Thoracic aorta (tissue), 2 donors: ENCODE data around the gene USP49. TPM values are rescaled to one million over a fixed set of nuclear protein-coding genes. Genes with fewer than 3 reads are reported as not detected.

Experiments used
- ATAC-seq: fragments of 150-250 bp; one replicate; pipeline ENCODE4 v1.8.0; 2017; ENCODE audit warnings: low read depth; ENCODE audit not compliant: insufficient number of reproducible peaks, low FRiP score
- DNase-seq: peaks from one replicate; pipeline ENCODE4 v3.0.0-alpha.2; 2020; ENCODE audit warnings: low spot score
- H3K27ac ChIP-seq, 2 donors: fragments of 200-600 bp; sonication (generic); 1 replicate in 1 of 2; 2 replicates in 1 of 2; pipeline ENCODE4 v1.5.1; 2016; ENCODE audit warnings: mild to moderate bottlenecking in 2 of 2, moderate library complexity in 2 of 2
- H3K27me3 ChIP-seq: fragments of 200-600 bp; sonication (generic); replicated peaks from 2 replicates; pipeline ENCODE4 v1.6.0; 2016; ENCODE audit warnings: mild to moderate bottlenecking; ENCODE audit not compliant: insufficient read depth
- H3K36me3 ChIP-seq: fragments of 200-600 bp; sonication (generic); one replicate; pipeline ENCODE4 v1.5.1; 2016
- H3K4me1 ChIP-seq, 2 donors: fragments of 200-600 bp; sonication (generic); 1 replicate in 1 of 2; 2 replicates in 1 of 2; pipeline versions ENCODE4 v1.5.1 to v1.6.0; 2016; ENCODE audit warnings: low read depth in 2 of 2, mild to moderate bottlenecking in 1 of 2; ENCODE audit not compliant: control insufficient read depth in 1 of 2
- H3K4me3 ChIP-seq: fragments of 200-600 bp; sonication (generic); 2 replicates; pipeline ENCODE4 v1.5.1; 2016; ENCODE audit warnings: mild to moderate bottlenecking
- H3K9me3 ChIP-seq: fragments of 200-600 bp; sonication (generic); 2 replicates; pipeline ENCODE4 v1.5.1; 2016
- total RNA-seq, 2 donors: library from RNA; depleted of rRNA; stranded (reverse); fragments of >200 nt; gene quantifications; one replicate each; pipeline versions ENCODE4 v1.1.0 to v1.2.3, GENCODE V29; 2016
- TF ChIP-seq, protein P1 (sequence below): fragments of 200-600 bp; sonication (generic); IDR thresholded peaks from one replicate; pipeline ENCODE4 v1.5.1; 2019; ENCODE audit warnings: antibody characterized with exemption

Gene USP49
- total RNA-seq, 2 donors from 2014 or later = 3.3 to 3.8 TPM

DNA sequence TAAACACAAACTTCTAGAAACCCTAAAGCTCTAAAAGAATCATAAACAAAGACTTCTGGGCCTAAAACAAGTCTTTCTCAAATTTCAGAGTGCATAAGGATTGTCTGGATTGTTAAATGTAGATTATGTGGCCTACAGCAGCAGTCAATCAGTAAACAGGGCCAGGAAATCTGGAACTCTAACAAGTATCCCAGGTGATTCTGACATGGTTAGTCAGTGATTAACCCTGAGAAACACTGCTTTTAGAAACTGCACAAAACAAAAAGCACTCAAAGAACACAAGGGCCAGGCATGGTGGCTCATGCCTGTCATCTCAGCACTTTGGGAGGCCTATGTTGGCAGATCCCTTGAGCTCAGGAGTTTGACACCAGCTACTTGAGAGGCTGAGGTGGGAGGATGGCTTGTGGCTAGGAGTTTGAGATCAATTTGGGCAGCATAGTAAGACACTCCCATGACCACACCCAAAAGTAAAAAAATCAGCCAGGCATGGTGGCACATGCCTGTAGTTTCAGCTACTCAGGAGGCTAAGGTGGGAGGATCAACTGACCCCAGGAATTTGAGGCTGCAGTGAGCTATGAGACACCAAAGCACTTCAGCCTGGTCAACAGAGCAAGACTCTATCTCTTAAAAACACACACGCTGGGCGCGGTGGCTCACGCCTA, 19.8 kb upstream of the USP49 start:
- DNase-seq = no peak
- TF ChIP-seq, protein P1, sequence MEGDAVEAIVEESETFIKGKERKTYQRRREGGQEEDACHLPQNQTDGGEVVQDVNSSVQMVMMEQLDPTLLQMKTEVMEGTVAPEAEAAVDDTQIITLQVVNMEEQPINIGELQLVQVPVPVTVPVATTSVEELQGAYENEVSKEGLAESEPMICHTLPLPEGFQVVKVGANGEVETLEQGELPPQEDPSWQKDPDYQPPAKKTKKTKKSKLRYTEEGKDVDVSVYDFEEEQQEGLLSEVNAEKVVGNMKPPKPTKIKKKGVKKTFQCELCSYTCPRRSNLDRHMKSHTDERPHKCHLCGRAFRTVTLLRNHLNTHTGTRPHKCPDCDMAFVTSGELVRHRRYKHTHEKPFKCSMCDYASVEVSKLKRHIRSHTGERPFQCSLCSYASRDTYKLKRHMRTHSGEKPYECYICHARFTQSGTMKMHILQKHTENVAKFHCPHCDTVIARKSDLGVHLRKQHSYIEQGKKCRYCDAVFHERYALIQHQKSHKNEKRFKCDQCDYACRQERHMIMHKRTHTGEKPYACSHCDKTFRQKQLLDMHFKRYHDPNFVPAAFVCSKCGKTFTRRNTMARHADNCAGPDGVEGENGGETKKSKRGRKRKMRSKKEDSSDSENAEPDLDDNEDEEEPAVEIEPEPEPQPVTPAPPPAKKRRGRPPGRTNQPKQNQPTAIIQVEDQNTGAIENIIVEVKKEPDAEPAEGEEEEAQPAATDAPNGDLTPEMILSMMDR = no peak
- no peak for ATAC-seq
- H3K27me3 ChIP-seq = no peaks in the 10 kb centered on the region
- H3K4me1 ChIP-seq = peaks cover 6 to 19% of the 10 kb centered on the region in 2 donors
- peaks cover 15% of the 10 kb centered on the region for H3K36me3 ChIP-seq
- no peak overlapping the region for H3K27ac ChIP-seq
- H3K9me3 ChIP-seq = no peaks in the 10 kb centered on the region
- no peak overlapping the region for H3K4me3 ChIP-seq

DNA sequence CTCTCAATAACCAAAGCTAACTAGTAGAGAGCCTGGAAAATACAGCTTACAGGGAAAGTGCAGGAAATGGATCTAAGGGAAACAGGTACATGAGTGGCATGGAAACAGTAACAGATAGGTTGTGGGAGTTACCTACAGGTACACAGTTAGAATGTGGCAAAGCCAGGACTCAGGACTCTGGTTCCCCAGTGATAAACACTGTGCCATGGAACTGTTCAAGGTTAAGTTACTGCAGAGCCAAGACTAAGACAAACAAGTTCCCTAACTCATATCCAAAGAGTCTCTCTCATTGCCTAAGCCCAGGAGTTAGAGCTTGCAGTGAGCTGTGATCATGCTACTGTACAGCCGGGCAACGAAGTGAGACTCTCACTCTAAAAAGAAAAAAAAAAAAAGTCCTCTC, 19.2 kb upstream of the USP49 start:
- peaks cover 17% of the 10 kb centered on the region for H3K36me3 ChIP-seq
- TF ChIP-seq, protein P1 = no peak

DNA sequence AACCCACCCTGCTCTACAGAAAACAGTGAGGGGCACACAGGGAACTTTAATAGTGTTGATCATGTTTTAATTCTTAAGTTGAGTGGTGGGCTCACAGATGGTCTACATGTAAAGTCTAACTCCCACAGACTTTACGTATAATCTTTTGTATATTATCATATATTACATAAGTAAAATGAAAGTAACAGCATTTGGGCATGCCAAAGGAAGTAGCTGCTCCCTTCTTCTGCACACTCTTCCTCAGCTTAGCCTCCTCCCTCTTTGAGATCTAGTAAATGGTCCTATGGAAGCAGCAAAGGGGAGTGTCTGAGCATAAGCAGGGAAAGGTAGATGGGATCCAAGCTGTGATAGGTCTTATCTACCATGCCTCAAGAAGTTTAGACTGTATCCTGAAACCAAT, 14.6 kb upstream of the USP49 start:
- peaks cover 43% of the 10 kb centered on the region for H3K36me3 ChIP-seq

More for the DNA sequence above, 19.2 kb upstream of the USP49 start:
- DNase-seq = no peak
- no peak for ATAC-seq
- H3K9me3 ChIP-seq = no peaks in the 10 kb centered on the region
- no peak overlapping the region for H3K27ac ChIP-seq
- no peaks in the 10 kb centered on the region for H3K27me3 ChIP-seq
- peaks cover 0 to 13% of the 10 kb centered on the region in 2 donors for H3K4me1 ChIP-seq
- no peak overlapping the region for H3K4me3 ChIP-seq

DNA sequence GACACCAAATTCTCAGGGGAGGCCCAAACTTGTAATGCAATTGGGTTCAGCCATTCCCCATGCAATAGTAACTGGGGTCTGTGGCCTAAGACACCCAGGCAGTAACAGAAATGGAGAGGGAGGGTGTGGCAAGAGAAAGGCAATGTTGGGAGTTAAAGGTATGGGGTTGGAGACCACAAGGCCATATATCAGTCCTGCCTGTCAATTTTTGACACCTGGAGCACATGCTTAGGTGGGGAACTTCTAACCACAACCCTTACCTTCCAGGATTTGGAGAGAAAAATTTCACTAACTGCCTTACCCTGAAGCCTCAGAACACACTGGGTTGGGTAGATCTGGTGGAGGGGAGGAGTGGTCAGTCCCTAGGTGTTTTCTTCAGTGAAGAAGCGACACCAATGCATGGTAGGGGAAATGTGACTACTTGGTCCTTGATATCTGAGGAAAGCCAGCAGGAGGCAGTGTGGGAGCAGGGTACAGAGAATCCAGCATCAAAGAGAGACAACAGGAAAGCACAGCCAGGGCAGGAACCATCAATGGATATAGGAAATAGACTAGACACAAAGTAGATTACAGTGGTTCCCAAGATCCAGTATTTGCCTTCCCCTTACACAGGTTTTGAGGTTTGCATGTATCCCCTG, 6.8 kb upstream of the USP49 start:
- Histone ChIP-seq H3K4me1 (no peaks in the 10 kb centered on the region), H3K9me3 (no peaks in the 10 kb centered on the region), H3K27ac (no peak overlapping the region), H3K36me3 (peaks cover 25% of the 10 kb centered on the region), H3K27me3 (no peaks in the 10 kb centered on the region), H3K4me3 (no peak overlapping the region)
- no peak for ATAC-seq
- TF ChIP-seq, protein P1 = no peak
- no peak for DNase-seq

More for the DNA sequence above, 14.6 kb upstream of the USP49 start:
- H3K9me3 ChIP-seq = no peaks in the 10 kb centered on the region
- TF ChIP-seq, protein P1 = no peak
- ATAC-seq (no peak), DNase-seq (no peak)
- no peaks in the 10 kb centered on the region for H3K27me3 ChIP-seq
- no peaks in the 10 kb centered on the region for H3K4me1 ChIP-seq
- H3K4me3 ChIP-seq = no peak overlapping the region
- H3K27ac ChIP-seq = no peak overlapping the region

DNA sequence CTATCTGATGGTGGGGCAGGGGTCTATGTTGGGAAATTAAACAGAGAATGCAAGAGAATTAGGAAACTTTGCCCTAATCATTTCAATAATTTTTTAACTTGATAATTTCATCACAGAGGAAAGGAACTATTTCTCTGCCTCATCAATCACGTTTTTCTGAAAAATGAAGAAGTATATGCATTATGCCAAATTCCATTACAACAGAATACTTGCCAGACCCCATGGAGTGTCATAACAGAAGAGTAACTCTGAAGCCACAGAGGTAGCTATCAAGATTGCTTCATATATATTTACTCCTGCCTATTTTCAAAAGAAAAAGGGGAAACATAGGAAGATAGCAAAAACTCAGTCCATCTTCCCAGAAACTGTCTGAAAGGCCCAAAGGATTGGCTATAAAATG, 5.7 kb upstream of the USP49 start:
- ATAC-seq = no peak
- Histone ChIP-seq H3K27ac (no peak overlapping the region), H3K9me3 (no peaks in the 10 kb centered on the region), H3K4me3 (no peak overlapping the region), H3K4me1 (peaks cover 4% of the 10 kb centered on the region in 2 donors), H3K27me3 (no peaks in the 10 kb centered on the region), H3K36me3 (peaks cover 14% of the 10 kb centered on the region)
- no peak for DNase-seq
- TF ChIP-seq, protein P1 = no peak
